ENCODE results near the gene ANAPC7.
"Not testable (repeated sequence)": the region's sequence is repeated elsewhere in the genome, so short reads cannot be mapped to it uniquely, and the experiment has no call there.

DNA sequence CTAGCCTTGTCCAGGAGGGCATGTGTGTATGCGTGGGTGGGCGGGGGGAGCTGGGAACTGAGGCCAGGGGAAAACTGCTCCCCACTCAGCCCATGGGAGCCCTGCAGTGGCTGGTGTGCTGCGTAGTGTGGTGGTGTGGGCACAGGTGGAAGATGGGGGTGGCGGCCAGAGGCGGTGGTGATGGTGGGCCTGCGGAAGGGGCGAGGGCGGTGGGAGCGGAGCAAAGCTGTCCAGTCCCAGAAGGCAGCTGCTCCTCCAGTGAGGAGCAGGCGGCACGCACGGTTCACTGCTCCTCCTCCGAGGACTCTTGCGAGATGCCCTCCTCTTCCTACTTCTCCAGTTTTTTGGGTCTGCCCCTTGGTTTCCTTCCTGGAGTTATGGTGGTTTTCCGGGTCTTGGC is 26.2 kb upstream of the ANAPC7 start:
- TF ChIP-seq, protein P1, sequence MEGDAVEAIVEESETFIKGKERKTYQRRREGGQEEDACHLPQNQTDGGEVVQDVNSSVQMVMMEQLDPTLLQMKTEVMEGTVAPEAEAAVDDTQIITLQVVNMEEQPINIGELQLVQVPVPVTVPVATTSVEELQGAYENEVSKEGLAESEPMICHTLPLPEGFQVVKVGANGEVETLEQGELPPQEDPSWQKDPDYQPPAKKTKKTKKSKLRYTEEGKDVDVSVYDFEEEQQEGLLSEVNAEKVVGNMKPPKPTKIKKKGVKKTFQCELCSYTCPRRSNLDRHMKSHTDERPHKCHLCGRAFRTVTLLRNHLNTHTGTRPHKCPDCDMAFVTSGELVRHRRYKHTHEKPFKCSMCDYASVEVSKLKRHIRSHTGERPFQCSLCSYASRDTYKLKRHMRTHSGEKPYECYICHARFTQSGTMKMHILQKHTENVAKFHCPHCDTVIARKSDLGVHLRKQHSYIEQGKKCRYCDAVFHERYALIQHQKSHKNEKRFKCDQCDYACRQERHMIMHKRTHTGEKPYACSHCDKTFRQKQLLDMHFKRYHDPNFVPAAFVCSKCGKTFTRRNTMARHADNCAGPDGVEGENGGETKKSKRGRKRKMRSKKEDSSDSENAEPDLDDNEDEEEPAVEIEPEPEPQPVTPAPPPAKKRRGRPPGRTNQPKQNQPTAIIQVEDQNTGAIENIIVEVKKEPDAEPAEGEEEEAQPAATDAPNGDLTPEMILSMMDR (IDR thresholded peaks at IDR 0.05), result not testable (repeated sequence)
- TF ChIP-seq POLR2A (IDR thresholded peaks at IDR 0.05), result not testable (repeated sequence)

All from lower leg skin (tissue), 3 donors.